ENCODE measurements around the gene SKAP2.

Gene SKAP2

DNA sequence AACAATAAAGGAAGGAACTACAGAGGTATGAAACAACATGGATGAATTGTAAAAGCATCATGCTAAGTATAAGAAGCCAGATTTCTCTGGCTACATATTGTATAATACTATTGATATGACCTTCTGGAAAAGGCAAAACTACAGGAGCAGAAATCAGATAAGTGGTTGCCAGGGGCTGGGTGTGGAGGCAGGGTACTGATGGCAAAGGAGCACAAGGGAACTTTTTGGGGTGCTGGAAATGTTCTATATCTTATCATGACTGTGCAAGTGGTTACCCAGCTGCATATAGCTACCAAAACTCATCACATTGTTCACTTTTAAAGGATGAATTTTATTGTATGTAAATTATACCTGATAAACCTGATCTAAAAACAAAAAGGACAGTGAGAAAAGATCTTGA, 72.4 kb downstream of the SKAP2 start:
- no peaks in the 10 kb centered on the region for H3K9me3 ChIP-seq
- H3K4me3 ChIP-seq (ENCODE audit: low read depth, low read length) = no peak overlapping the region
- peaks cover 7% of the 10 kb centered on the region; the same call in 1 of the 2 replicates for H3K27me3 ChIP-seq
- TF ChIP-seq, protein P1, sequence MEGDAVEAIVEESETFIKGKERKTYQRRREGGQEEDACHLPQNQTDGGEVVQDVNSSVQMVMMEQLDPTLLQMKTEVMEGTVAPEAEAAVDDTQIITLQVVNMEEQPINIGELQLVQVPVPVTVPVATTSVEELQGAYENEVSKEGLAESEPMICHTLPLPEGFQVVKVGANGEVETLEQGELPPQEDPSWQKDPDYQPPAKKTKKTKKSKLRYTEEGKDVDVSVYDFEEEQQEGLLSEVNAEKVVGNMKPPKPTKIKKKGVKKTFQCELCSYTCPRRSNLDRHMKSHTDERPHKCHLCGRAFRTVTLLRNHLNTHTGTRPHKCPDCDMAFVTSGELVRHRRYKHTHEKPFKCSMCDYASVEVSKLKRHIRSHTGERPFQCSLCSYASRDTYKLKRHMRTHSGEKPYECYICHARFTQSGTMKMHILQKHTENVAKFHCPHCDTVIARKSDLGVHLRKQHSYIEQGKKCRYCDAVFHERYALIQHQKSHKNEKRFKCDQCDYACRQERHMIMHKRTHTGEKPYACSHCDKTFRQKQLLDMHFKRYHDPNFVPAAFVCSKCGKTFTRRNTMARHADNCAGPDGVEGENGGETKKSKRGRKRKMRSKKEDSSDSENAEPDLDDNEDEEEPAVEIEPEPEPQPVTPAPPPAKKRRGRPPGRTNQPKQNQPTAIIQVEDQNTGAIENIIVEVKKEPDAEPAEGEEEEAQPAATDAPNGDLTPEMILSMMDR (IDR thresholded peaks at IDR 0.05; ENCODE audit: low read depth, low read length) = no peak
- no peaks in the 10 kb centered on the region for H3K36me3 ChIP-seq
- no peaks in the 10 kb centered on the region for H3K4me1 ChIP-seq
- DNase-seq = no peak

DNA sequence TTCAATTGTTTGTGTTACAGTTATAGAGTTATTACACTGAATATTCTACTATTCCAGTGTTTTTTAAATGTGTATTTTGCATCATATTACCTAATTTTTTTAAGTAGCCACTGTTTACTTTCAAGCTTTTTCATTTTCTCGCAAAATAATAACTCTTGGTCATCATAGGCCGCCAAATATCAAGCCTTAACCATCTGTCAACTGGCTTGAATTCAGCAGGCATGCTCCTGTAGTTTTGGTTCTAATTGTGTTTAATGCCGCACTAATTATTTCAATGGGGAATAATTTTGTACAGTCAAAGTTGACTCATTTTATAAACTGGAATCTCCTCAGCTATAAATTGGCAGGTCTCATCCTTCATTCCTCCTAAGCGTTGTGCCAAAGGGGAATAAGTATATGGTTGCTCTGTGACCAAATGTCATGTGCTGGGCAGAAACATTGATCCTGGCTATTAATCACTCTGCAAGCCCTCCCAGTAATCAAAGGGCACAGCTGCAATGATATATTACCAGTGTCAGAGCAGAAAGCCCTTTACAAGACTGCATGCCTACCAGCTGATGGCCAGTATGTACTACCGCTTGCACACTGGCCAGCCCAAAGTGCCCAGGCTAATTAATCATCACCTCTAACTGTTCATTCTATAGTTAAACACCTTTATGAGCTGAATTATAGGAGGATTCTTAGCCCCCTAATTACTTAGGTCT, 74.8 kb downstream of the SKAP2 start:
- no peaks in the 10 kb centered on the region for H3K9me3 ChIP-seq
- peaks cover 7% of the 10 kb centered on the region; the same call in 1 of the 2 replicates for H3K27me3 ChIP-seq
- H3K4me3 ChIP-seq (ENCODE audit: low read depth, low read length) = no peak overlapping the region
- TF ChIP-seq, protein P1 (IDR thresholded peaks at IDR 0.05; ENCODE audit: low read depth, low read length) = no peak
- DNase-seq = no peak
- no peaks in the 10 kb centered on the region for H3K4me1 ChIP-seq
- no peaks in the 10 kb centered on the region for H3K36me3 ChIP-seq

GRCh38 chr7:26787701-26788100, 76.7 kb downstream of the SKAP2 start:
- no peaks in the 10 kb centered on the region for H3K4me1 ChIP-seq
- H3K9me3 ChIP-seq = no peaks in the 10 kb centered on the region
- H3K4me3 ChIP-seq (ENCODE audit: low read depth, low read length) = no peak overlapping the region
- TF ChIP-seq, protein P1 (IDR thresholded peaks at IDR 0.05; ENCODE audit: low read depth, low read length) = no peak
- no peaks in the 10 kb centered on the region for H3K36me3 ChIP-seq
- H3K27me3 ChIP-seq = peaks cover 7% of the 10 kb centered on the region; the same call in 1 of the 2 replicates
- DNase-seq = no peak

DNA sequence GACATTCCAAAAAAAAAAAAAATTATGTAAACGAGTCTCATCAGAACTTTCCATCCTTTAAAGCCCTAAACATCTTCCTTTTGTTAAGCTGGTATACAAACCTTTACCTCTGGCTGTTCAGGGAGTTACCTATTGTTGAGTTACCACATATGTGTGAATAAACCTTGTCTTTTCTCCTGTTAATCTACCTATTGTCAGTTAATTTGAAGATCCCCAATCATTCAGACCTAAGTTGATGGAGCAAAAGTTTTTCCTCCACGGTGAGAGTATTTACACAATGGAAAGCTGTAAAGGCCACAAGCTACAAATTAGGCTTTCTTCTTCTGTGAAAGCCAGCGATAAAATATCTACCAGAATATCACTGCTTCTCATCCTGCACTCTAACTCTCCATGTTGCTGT, 80.3 kb downstream of the SKAP2 start:
- Histone ChIP-seq H3K4me3 (ENCODE audit: low read depth, low read length) (no peak overlapping the region), H3K4me1 (no peaks in the 10 kb centered on the region), H3K27me3 (no peaks in the 10 kb centered on the region), H3K36me3 (no peaks in the 10 kb centered on the region), H3K9me3 (no peaks in the 10 kb centered on the region)
- TF ChIP-seq, protein P1 (IDR thresholded peaks at IDR 0.05; ENCODE audit: low read depth, low read length) = no peak
- DNase-seq = no peak

- Histone ChIP-seq H3K27me3 (no peaks in the 10 kb centered on the region), H3K9me3 (no peaks in the 10 kb centered on the region), H3K4me3 (ENCODE audit: low read depth, low read length) (no peak overlapping the region), H3K36me3 (no peaks in the 10 kb centered on the region), H3K4me1 (no peaks in the 10 kb centered on the region)
- TF ChIP-seq, protein P1 (IDR thresholded peaks at IDR 0.05; ENCODE audit: low read depth, low read length) = no peak
- DNase-seq = no peak
Observed at GRCh38 chr7:26782501-26782900, 81.9 kb downstream of the SKAP2 start.

DNA sequence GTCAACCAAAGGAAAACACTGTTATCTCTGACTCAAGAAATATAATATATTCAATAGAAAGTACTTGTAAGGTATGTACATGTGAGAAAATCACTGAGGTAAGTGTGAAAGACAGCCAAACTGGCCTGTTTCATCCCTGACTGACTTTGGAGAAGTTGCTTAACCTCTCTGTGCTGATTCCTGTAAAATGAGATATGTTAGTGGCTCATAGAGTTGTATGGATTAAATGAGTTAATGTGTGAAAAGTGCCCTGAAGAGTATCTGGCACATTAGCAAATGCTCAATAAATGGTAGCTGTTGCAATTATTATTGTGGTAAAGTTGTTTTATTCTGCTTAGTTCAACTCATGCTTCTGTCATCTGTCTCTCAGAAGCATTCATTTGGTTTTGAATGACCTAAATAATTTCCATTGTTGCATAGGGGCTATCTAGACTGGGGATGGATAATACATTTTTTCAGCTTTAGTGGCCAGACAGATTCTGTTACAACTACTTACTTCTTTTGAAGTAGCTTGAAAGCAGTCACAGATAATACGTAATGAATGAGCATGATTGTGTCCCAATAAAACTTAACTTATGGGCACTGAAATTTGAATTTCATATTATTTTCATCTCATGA, 84.3 kb downstream of the SKAP2 start:
- Histone ChIP-seq H3K9me3 (no peaks in the 10 kb centered on the region), H3K27me3 (no peaks in the 10 kb centered on the region), H3K4me1 (no peaks in the 10 kb centered on the region), H3K36me3 (no peaks in the 10 kb centered on the region), H3K4me3 (ENCODE audit: low read depth, low read length) (no peak overlapping the region)
- TF ChIP-seq, protein P1 (IDR thresholded peaks at IDR 0.05; ENCODE audit: low read depth, low read length) = no peak
- no peak for DNase-seq
